HG02759 (cell line): ENCODE measurements around the gene MORC3.
"Not testable (repeated sequence)": the region's sequence is repeated elsewhere in the genome, so short reads cannot be mapped to it uniquely, and the experiment has no call there.

Experiments
- ATAC-seq: cut with Tn5 transposase; IDR thresholded peaks from one replicate; pipeline ENCODE4 v1.9.1; 2021; ENCODE audit warnings: mild to moderate bottlenecking, moderate library complexity; ENCODE audit not compliant: unreplicated experiment

Gene MORC3

DNA sequence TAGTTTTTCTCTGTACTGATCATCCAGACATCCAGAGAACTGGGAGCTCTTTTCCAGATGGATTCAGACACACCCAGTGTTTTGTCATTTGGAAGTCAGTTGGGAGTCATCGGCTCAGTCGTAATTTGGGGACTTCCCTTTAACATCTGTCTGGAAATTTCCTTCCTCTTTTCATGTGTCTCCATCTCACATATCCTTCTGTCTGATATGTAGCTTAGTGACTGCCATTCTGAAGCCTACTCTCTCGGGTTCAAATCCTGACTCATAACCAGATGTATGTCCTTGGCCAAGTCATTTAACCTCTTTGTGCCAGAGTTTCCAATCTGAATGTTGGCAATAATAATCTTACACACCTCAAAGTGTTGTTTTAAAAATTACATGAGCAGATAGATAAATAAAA, 3.0 kb downstream of the MORC3 start:
- ATAC-seq, result no peak

DNA sequence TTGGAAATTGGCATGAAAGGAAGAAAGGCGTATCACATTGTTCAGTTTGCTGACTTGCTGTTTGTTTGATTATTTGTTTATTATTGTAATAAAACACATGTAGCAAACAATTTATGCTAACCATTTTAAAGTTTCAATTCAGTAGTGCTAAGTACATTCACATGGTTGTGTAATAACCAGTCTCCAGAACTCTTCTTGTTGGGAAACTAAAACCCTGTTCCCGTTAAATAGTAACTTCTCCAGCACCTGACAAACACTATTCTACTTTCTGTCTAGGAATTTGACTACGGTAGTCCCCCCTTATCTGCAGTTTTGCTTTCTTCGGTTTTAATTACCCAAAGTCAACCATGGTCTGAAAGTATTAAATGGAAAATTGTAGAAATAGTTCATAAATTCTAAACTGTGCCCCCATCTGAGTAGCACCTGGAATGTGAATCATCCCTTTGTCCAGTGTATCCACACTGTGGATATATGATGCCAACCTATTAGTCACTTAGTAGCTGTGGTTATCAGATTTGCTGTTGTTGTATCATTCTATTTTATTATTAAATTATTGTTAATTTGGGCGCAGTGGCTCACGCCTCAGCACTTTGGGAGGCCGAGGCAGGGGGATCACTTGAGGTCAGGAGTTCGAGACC, 5.5 kb downstream of the MORC3 start:
- ATAC-seq, result no peak

DNA sequence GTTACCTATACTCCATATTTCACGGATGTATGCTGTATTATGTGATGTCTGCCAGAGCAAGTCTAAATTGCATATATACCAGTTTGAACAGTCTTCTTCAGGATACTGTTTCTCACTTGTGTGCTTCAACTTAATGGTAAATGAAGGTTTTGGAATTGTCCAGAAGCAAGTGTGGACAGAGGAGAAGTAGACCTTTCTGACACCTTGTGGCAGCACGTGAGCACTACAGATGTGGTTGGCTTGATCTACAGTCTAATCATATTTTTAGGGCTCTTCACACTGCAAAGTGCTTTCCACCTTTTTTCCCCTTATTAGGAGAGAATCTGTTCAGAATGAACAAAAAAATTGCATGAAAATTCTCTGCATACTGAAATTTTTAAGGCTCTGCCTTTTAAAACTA, 10.9 kb downstream of the MORC3 start:
- no peak for ATAC-seq

DNA sequence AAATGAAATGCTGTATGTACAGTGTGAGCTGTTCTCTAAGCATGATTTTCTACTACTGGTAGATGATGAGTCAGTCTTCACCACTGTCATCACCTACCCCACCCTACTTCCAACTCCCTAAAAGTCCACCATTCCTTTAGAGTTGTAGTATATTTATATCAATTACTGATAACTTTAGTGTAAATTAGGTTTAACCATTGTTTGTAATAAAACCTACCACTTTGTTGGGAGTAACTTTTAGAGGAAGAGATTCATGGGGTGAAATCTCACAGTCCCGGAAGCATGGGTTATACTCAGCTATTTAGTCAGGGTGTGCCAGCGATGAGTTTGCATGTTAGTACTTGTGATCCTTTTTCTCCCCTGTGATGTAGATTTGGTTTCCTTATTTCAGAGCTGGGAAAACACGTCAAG, 17.1 kb downstream of the MORC3 start:
- ATAC-seq, result no peak

DNA sequence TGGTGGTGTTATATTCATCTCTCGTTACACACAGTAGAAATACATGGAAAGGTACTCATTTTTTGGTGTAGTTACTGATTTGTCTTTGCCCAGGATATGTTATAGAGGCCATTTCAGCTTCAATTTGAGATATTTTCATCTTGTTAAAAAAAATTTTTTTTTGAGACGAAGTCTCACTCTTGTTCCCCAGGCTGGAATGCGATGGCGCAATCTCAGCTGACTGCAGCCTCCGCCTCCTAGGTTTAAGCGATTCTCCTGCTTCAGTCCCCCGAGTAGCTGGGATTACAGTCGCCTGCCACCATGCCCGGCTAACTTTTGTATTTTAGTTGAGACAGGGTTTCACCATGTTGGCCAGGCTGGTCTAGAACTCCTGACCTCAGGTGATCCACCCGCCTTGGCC, 19.0 kb downstream of the MORC3 start:
- ATAC-seq, result no peak

DNA sequence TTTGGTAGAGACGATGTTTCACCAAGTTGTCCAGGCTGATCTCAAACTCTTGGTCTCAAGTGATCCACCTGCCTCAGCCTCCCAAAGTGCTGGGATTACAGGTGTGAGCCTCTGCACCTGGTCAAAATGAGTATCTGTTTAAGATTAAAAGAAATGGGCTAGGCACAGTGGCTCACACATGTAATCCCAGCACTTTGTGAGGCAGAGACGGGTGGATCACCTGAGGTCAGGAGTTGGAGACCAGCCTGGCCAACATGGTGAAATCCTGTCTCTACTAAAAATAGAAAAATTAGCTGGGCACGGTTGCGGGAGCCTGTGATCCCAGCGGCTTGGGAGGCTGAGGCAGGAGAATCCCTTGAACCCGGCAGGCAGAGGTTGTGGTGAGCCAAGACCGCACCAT, 22.6 kb downstream of the MORC3 start:
- not testable (repeated sequence) for ATAC-seq

DNA sequence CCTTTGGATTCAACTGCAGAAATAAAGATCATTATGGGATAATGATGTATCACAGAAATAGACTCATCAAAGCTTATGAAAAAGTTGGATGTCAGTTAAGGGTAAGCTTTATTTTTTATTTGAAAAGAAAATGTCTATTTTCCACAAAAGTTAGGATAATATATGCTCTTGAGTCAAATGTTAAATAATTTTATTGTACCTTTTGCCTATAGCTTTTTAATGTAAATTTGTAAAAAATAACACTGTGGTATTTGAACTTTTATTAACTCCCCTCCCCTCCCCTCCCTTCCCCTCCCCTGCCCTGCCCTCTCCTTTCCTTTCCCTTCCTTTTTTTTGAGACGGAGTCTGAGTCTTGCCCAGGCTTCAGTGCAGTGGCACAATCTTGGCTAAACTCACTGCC, 24.9 kb downstream of the MORC3 start:
- ATAC-seq, result no peak

DNA sequence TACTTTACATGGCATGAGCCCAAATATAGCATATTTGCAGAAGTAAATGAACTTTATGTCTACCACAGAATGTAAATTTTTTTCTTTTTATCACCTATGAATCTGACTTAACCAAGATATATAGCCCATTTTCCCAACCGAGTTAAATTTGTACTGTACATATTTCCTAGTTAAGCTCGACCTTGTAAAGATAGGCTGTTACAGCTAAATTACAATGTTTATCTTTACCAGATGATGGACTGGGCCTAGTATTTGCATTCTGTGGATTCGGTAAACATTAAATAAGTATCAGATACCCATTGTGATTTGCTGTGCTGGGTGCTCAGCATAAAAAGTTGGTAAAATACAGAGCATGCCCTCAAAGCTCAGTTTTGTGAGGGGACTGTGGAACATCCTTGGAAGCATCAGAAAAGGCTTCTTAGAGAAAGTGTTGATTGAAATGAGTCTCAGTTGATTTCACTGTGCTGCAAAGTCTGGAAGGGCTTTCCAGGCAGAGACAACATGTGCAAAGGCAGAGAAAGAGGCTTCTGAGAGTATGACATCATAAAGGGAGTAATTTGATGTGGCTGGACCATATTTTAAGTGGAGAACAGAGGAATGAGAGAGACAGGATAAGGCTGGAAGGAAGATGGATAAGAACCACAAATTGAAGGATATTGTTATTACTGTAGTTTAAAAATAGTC, 27.4 kb downstream of the MORC3 start:
- ATAC-seq, result no peak

DNA sequence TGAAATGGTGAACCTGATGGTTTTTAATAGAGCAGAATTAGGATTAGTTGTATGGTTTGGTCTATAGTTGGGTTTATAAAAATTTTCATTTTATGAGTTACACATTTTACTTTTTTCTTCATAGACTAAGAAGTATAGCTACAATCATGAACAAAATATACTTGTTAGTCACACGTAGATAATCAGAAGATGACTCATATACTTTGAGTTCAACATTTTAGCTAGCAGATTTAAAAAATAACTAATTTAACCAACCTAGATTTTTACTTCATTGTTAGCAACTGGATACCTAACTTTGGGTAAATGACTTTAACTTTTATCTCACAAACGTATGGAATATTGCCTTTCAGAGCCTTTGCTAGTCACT, 27.9 kb downstream of the MORC3 start:
- no peak for ATAC-seq

DNA sequence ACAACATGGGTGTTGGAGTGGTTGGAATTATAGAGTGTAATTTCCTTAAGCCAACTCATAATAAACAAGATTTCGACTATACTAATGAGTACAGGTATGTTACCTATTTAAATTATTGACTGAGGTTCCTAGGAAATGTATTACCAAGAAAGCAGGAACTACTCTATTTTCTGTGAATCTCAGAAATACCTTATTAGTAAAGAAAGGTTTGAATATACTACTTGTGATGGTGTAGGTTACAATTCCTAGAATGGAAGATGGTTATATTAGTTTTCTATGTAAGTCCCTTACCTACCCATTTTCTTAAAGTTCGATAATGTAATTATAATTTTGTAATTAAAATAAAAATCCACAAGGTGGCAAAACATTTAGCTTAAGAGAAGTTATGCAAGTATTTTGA, 29.3 kb downstream of the MORC3 start:
- no peak for ATAC-seq

DNA sequence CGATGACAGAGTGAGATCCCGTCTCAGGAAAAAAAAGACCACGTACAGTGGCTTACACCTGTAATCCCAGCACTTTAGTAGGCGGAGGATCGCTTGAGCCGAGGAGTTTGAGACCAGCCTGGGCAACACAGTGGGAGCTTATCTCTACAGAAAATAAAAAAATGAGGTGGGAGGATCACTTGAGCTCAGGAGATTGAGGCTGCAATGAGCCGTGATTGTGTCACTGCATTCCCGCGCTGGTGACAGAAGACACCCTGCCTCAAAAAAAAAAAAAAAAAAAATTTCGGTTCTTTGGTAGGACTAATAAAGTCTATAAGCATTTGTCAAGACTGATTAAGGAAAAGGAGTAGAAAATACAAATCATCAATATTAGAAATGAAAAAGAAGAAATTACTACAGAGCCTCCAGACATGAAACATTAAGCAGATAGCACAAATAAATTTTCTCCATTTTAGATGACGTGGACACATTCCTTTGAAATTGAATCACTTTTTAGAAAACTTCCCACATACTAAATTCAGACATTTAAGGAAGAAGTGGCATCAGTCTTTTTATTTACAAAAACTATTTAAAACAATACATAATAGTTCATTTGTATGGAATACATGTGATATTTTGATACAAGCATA, 30.4 kb downstream of the MORC3 start:
- ATAC-seq, result no peak

DNA sequence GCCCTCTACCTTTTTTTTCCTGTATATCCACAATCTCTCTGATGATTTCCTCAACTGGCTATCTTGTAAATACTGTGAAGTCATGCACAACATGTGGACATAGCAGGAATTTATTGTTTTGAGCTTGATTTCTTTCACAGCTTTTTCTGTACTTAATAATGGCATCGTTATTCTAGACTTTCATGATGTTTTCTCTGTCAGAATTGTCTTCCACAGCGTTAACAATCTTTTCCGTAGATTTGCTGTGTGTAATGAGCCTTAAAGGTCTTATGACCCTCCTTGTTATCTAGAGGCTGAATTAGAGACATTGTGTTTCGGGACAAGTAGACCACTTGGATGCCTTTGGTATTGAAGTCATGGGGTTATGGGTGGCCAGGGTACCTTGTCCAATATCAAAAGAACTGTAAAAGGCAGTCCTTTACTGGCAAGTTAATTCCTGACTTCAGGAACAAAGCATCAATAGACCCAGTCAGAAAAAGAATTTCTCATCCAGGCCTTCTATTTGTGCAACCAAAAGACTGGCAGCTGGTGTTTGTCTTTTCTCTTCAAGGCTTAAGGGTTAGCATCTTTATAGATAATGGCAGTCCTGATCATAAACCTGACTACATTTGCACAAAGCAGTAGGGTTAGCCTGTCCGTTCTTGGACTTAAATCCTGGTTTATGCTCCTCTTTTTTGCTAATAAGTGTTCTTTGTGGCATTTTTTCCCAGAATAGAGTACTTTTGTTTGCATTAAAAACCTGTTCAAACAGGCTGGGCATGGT, 35.1 kb downstream of the MORC3 start:
- ATAC-seq, result no peak

DNA sequence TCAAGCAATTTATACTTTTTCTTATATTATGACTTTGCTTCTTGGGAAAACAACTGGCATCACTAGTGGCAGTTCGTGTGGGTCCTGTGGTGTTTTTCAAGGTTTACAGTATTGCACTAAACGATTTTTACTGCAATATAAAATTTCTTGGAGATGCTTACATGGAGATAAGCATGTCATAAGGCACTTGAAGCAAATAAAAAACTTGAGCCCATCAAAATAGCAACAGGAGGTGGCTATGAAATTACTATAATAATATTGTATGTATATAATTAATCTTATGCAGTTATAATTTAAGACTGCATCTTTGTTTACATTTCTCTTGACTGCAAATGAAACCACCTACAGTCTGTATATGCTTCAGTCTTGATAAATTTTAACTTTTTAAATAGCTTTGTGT, 35.9 kb downstream of the MORC3 start:
- no peak for ATAC-seq

DNA sequence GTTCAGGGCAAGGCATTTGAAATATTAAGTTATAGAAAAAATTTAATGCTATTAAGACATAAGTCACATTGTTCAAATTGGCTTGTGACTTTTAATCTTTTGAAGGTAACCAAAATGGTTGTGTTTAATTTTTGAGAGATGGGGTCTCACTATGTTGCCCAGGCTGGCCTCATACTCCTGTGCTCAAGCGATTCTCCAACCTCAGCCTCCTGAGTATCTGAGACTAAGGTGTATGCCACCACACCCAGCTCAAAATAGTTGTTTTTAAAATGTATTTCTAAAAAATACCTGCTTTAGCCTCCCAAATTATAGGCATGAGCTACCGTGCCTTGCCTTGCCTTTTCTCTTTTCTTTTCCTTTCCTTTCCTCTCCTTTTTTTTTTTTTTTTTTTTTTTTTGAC, 39.2 kb downstream of the MORC3 start:
- no peak for ATAC-seq

DNA sequence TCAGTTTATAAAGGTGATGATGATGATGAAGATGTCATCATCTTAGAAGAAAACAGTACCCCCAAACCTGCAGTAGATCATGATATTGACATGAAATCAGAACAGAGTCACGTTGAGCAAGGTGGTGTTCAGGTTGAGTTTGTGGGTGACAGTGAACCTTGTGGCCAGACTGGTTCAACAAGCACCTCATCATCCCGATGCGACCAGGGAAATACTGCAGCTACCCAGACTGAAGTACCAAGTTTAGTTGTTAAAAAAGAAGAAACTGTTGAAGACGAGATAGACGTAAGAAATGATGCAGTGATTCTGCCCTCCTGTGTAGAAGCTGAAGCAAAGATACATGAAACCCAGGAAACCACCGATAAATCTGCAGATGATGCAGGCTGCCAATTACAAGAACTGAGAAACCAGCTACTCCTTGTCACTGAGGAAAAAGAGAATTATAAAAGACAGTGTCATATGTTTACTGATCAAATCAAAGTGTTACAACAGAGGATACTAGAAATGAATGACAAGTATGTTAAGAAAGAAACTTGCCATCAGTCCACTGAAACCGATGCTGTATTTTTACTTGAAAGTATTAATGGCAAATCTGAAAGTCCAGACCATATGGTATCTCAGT, 49.2 kb downstream of the MORC3 start:
- ATAC-seq, result no peak

DNA sequence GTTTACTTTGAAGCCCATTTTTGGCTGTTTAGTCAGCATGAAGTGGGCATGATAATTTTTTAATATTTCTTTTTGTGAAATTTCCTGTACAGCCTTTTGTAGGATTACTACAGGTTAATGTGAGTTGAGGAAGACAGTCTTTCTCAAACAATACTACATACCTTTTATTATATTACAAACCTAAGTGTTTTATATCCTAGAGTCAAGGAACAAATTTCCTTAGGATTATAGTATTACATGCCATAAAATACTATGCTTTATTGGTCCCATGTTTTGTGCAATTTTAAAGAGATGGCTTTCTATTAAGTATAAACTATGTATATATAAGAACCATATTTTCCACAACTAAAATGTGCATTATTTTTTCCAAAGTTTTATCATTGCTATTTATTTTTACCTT, 56.0 kb downstream of the MORC3 start:
- ATAC-seq, result no peak

DNA sequence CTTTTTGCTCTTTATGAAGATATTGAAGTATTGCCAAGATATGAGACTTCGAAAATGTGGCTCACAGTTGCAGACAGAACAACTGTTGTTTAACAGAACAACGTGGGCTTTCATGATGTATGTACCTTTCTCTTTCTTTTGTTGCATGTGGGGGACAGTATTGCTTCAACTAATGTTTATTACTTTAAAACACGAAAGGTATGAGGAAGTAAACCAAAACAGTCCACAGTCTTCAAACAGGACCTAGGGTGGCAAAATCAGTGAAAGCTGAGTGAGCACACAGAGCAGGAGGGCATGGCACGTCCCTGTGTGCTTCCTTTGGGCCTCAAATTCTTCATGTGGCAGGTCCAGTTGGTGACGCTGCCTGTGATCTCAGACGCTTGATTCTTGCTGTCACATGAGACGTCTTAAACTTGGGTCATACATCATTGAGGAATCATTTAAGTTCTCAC, 57.4 kb downstream of the MORC3 start:
- ATAC-seq, result no peak

DNA sequence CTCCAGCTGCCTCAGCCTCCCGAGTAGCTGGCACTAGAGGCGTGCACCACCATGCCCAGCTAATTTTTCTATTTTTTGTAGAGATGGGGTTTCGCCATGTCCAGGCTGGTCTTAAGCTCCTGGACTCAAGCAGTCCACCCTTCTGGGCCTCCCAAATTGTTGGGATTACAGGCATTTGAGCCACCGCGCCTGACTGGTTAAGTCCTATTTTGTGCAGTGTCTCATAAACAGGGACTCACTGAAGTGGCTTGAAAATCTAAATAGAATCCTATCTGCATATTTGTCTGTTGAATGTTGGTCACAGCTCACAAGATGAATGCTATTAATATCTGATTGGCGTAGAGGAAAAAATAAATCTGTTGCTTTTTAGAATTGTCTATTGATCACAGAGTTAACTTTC, 59.3 kb downstream of the MORC3 start:
- no peak for ATAC-seq

DNA sequence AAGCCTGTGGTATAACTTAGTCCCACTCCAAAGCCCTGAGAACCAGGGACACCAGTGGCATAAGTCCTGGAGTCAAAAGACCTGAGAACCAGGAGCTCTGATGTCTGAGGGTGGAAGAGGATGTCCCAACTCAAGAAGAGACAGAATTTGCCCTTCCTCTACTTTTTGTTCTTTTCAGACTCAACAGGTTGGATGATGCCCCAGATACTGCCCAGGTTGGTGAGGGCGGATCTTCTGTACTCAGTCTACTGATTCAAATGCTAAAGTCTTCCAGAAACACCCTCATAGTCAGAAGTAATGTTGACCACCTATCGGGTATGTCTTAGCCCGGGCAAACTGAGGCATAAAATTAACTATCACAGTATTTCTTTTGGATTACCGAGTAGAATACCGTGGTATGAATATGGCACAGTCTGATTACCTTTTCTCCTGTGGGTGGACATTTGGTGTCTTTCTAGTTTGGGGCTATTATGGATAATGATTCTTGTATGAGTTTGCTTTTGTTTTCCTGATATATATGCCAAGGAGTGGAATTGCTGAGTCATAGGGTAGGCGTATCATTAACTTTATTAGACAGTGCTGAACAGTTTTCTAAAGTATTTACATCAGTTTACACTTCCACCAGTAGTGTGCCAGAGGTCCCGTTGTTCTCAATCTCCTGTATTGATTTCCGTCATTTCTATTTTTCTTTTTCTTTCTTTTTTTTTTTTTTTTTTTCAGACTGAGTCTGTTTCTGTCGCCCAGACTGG, 62.0 kb downstream of the MORC3 start:
- no peak for ATAC-seq

DNA sequence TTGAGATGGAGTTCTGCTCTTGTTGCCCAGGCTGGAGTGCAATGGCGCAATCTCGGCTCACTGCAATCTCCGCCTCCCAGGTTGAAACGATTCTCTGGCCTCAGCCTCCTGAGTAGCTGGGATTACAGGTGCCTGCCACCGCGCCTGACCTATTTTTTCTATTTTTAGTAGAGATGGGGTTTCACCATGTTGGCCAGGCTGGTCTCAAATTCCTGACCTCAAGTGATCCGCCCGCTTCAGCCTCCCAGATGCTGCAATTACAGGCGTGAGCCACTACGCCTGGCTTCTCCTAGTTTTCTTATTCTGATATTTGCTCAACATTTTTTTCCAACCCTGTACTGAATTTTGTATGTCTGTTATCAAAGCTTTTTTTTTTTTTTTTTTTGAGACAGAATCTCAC, 62.7 kb downstream of the MORC3 start:
- not testable (repeated sequence) for ATAC-seq

DNA sequence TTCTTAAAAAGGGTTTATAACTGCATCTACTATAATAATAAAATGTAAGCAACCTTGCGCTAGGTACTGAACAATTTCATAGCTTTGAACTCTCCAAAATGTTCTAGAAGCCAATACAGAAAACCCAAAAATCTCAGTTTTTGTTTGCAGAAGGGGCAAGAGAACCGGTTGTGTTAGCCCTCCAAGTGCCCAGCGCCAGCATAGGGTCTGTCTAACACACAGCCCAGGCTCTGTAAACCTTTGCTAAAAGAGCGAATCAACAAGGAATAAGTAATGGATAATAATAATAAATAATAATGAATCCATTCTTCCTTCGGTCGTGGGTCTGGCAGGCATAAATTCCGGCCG, 64.9 kb downstream of the MORC3 start:
- ATAC-seq, result peak; percentile 15
